H1 (cell line): ENCODE data around the gene SLC38A10. TPM values are rescaled to one million over a fixed set of nuclear protein-coding genes. Genes with fewer than 3 reads are reported as not detected.
A peak's percentile ranks its signal among the peaks of the same experiment; 100 is the strongest.

Experiments
- CTCF ChIA-PET: fragments of 300-600 bp; sonication (Branson Sonifier 250); formaldehyde crosslinking; loops from one replicate; lab custom pipeline; 2021; ENCODE audit not compliant: partially characterized antibody; lab: Charles Lee
- POLR2A ChIA-PET: fragments of 300-600 bp; sonication (Branson Sonifier 250); formaldehyde crosslinking; loops from one replicate; lab custom pipeline; 2021; ENCODE audit warnings: inconsistent platforms; ENCODE audit not compliant: partially characterized antibody; lab: Charles Lee
- DNase-seq, 2 experiments: peaks; one replicate each; pipeline versions ENCODE4 v3.0.0 to v3.0.0-alpha.2; 2010 to 2022; ENCODE audit warnings: low spot score in 2 of 2, low read depth in 1 of 2, mixed read lengths in 1 of 2
- FAIRE-seq: peaks from 2 replicates; lab custom pipeline; 2011; peaks lifted over from hg19 to GRCh38; lab: Jason Lieb, UNC
- H2AFZ ChIP-seq: 2 replicates; pipeline ENCODE4 v1.8.1; 2012; ENCODE audit warnings: low read length, inconsistent platforms
- H2AK5ac ChIP-seq: 2 replicates; pipeline ENCODE4 v1.6.1; 2013; ENCODE audit warnings: low read depth, low read length
- H2BK120ac ChIP-seq: replicated peaks from 2 replicates; pipeline ENCODE3; 2013; ENCODE audit warnings: low read depth, low read length, inconsistent platforms
- H2BK12ac ChIP-seq: 2 replicates; pipeline ENCODE4 v1.6.1; 2013; ENCODE audit warnings: low read depth, low read length
- H2BK15ac ChIP-seq: 2 replicates; pipeline ENCODE4 v1.6.1; 2013; ENCODE audit warnings: low read length
- H2BK20ac ChIP-seq: 2 replicates; pipeline ENCODE4 v1.6.1; 2013; ENCODE audit warnings: low read length
- H2BK5ac ChIP-seq: 2 replicates; pipeline ENCODE4 v1.6.1; 2013; ENCODE audit warnings: low read depth, low read length
- H3K14ac ChIP-seq: 2 replicates; pipeline ENCODE4 v1.6.1; 2013; ENCODE audit warnings: inconsistent platforms; ENCODE audit not compliant: insufficient read length
- H3K18ac ChIP-seq: 2 replicates; pipeline ENCODE4 v1.6.1; 2013; ENCODE audit warnings: low read length; ENCODE audit errors: extremely low read depth
- H3K23ac ChIP-seq: 2 replicates; pipeline ENCODE4 v1.6.1; 2013; ENCODE audit warnings: inconsistent platforms; ENCODE audit not compliant: insufficient read length
- H3K23me2 ChIP-seq: 2 replicates; pipeline ENCODE4 v1.6.1; 2013; ENCODE audit warnings: low read depth, low read length
- H3K27ac ChIP-seq: 2 replicates; pipeline ENCODE4 v1.6.1; 2011; ENCODE audit warnings: low read depth, low read length, inconsistent platforms
- H3K27me3 ChIP-seq, 4 experiments: replicated peaks in 1 of 4; 1 replicate in 1 of 4; 2 replicates in 3 of 4; pipeline versions ENCODE4 v1.6.1 to v1.8.1; 2011 to 2013; ENCODE audit warnings: low read length in 3 of 4, mild to moderate bottlenecking in 3 of 4, inconsistent platforms in 2 of 4, mixed read lengths in 2 of 4, moderate library complexity in 1 of 4; ENCODE audit not compliant: control insufficient read depth in 3 of 4, insufficient read depth in 3 of 4; ENCODE audit errors: extremely low read depth in 1 of 4
- H3K36me3 ChIP-seq, 4 experiments: 2 replicates each; pipeline versions ENCODE4 v1.6.1 to v1.8.1; 2011 to 2013; ENCODE audit warnings: mild to moderate bottlenecking in 4 of 4, low read length in 3 of 4, moderate library complexity in 2 of 4, control low read depth in 1 of 4, inconsistent platforms in 1 of 4; ENCODE audit not compliant: insufficient read depth in 4 of 4, control insufficient read depth in 2 of 4
- H3K4ac ChIP-seq: replicated peaks from 2 replicates; pipeline ENCODE3; 2013; ENCODE audit warnings: low read length, low read depth, mixed read lengths, inconsistent platforms; ENCODE audit not compliant: insufficient read length
- H3K4me1 ChIP-seq, 4 experiments: replicated peaks in 1 of 4; 1 replicate in 1 of 4; 2 replicates in 3 of 4; pipeline versions ENCODE4 v1.6.1 to v1.8.1; 2011 to 2013; ENCODE audit warnings: low read length in 3 of 4, inconsistent platforms in 2 of 4, mixed read lengths in 1 of 4; ENCODE audit not compliant: insufficient read depth in 4 of 4, control insufficient read depth in 3 of 4
- H3K4me2 ChIP-seq, 2 experiments: 2 replicates each; pipeline versions ENCODE4 v1.6.1 to v1.8.1; 2011 to 2013; ENCODE audit warnings: low read depth in 2 of 2, low read length in 2 of 2, control low read depth in 1 of 2, inconsistent platforms in 1 of 2, mild to moderate bottlenecking in 1 of 2; ENCODE audit not compliant: insufficient read depth in 1 of 2
- H3K4me3 ChIP-seq, 4 experiments: fragments of 200-600, 300-600 bp in 1 of 4; sonication (generic), shearing (Covaris generic), sonication (Bioruptor Twin) in 1 of 4; 2 replicates each; pipeline versions ENCODE4 v1.5.1 to v1.8.1; 2011 to 2016; ENCODE audit warnings: low read length in 4 of 4, low read depth in 3 of 4, control low read depth in 2 of 4, inconsistent platforms in 2 of 4, mild to moderate bottlenecking in 2 of 4, mixed read lengths in 1 of 4, moderate library complexity in 1 of 4; ENCODE audit not compliant: insufficient read depth in 2 of 4; ENCODE audit errors: extremely low read depth in 1 of 4
- H3K56ac ChIP-seq: replicated peaks from 2 replicates; pipeline ENCODE3; 2013; ENCODE audit warnings: low read depth, mild to moderate bottlenecking, mixed read lengths, low read length, inconsistent platforms; ENCODE audit not compliant: insufficient read length
- H3K79me1 ChIP-seq: 2 replicates; pipeline ENCODE4 v1.6.1; 2013; ENCODE audit warnings: low read depth, low read length, control low read depth
- H3K79me2 ChIP-seq, 2 experiments: 2 replicates each; pipeline versions ENCODE4 v1.6.1 to v1.8.1; 2012 to 2013; ENCODE audit warnings: low read length in 2 of 2, mild to moderate bottlenecking in 2 of 2, inconsistent platforms in 1 of 2; ENCODE audit not compliant: insufficient read depth in 2 of 2, control insufficient read depth in 1 of 2
- H3K9ac ChIP-seq, 4 experiments: replicated peaks in 1 of 4; 1 replicate in 1 of 4; 2 replicates in 3 of 4; pipeline versions ENCODE4 v1.6.1 to v1.8.1; 2011 to 2013; ENCODE audit warnings: low read depth in 3 of 4, low read length in 3 of 4, control low read depth in 2 of 4, mild to moderate bottlenecking in 2 of 4, moderate library complexity in 2 of 4, inconsistent platforms in 1 of 4; ENCODE audit errors: extremely low read depth in 1 of 4
- H3K9me3 ChIP-seq, 2 experiments: 2 replicates each; pipeline versions ENCODE4 v1.6.1 to v1.8.1; 2012 to 2013; ENCODE audit warnings: mild to moderate bottlenecking in 2 of 2, moderate library complexity in 2 of 2, control low read depth in 1 of 2, inconsistent platforms in 1 of 2, low read depth in 1 of 2, low read length in 1 of 2, mixed read lengths in 1 of 2; ENCODE audit not compliant: insufficient read depth in 2 of 2
- H4K20me1 ChIP-seq, 2 experiments: replicated peaks in 1 of 2; 2 replicates each; pipeline versions ENCODE3 to v1.8.1; 2011 to 2013; ENCODE audit warnings: inconsistent platforms in 2 of 2, low read length in 2 of 2, mild to moderate bottlenecking in 1 of 2; ENCODE audit not compliant: insufficient read depth in 2 of 2, control insufficient read depth in 1 of 2
- H4K5ac ChIP-seq: 2 replicates; pipeline ENCODE4 v1.6.1; 2013; ENCODE audit warnings: low read length, low read depth, mixed read lengths, inconsistent platforms; ENCODE audit not compliant: insufficient read length
- H4K8ac ChIP-seq: 2 replicates; pipeline ENCODE4 v1.8.0; 2013; ENCODE audit warnings: mild to moderate bottlenecking, moderate library complexity, low read length, inconsistent platforms; ENCODE audit not compliant: insufficient read depth; ENCODE audit errors: extremely low read depth
- H4K91ac ChIP-seq: replicated peaks from 2 replicates; pipeline ENCODE3; 2013; ENCODE audit warnings: low read length, mixed read lengths, inconsistent platforms; ENCODE audit not compliant: insufficient read length
- WGBS, 2 experiments: shearing (Covaris generic) in 1 of 2; methylation state at CpG; one replicate each; pipeline versions ENCODE4 v1.1.6 to v1.1.7; 2013 to 2015; ENCODE audit warnings: low lambda C conversion rate in 2 of 2, mixed read lengths in 2 of 2, inconsistent platforms in 1 of 2, low coverage in 1 of 2, missing lambda C conversion rate in 1 of 2; ENCODE audit not compliant: insufficient replicate concordance in 2 of 2, insufficient coverage in 1 of 2, insufficient read length in 1 of 2; ENCODE audit errors: extremely low coverage in 1 of 2, missing lambda C conversion rate in 1 of 2; 5-methylcytosine and 5-hydroxymethylcytosine counted together
- polyA plus RNA-seq, 7 experiments: library from polyadenylated mRNA; depleted of rRNA in 3 of 7; stranded (reverse) in 5 of 7; unstranded in 2 of 7; fragments of >200 nt in 5 of 7; fragments of 200-250 nt in 2 of 7; gene quantifications; 1 replicate in 5 of 7; 2 replicates in 1 of 7; 4 replicates in 1 of 7; pipeline versions ENCODE4 v1.2.1 to v1.2.3, GENCODE V29; 2011 to 2013; ENCODE audit warnings: missing spikeins in 2 of 7, mixed read lengths in 2 of 7
- total RNA-seq: library from RNA; stranded (reverse); fragmentation: NEBNext Ultra II Directional; extraction: Animal tissue kit (Norgen Biotek cat#: 25700); gene quantifications from 2 replicates; pipeline ENCODE4 v1.2.1, GENCODE V29; 2021
- TF ChIP-seq, protein P1 (sequence below), 3 experiments: IDR thresholded peaks; 1 replicate in 2 of 3; 2 replicates in 1 of 3; pipeline versions ENCODE4 v1.5.1 to v1.6.1; 2011; ENCODE audit warnings: low read length in 3 of 3, mild to moderate bottlenecking in 3 of 3, inconsistent platforms in 2 of 3, low read depth in 1 of 3, moderate library complexity in 1 of 3; ENCODE audit not compliant: insufficient read depth in 1 of 3; ENCODE audit errors: control extremely low read depth in 1 of 3
- TF ChIP-seq, protein P2 (sequence below): IDR thresholded peaks from 2 replicates; pipeline ENCODE4 v1.6.1; 2012; ENCODE audit warnings: inconsistent platforms

SLC38A10 gene
- total and polyA plus RNA-seq, 2 of the 8 experiments (the other 6 are each of a cell fraction or from before 2014, with no cell fraction given) = 26.4 to 41.0 TPM

DNA sequence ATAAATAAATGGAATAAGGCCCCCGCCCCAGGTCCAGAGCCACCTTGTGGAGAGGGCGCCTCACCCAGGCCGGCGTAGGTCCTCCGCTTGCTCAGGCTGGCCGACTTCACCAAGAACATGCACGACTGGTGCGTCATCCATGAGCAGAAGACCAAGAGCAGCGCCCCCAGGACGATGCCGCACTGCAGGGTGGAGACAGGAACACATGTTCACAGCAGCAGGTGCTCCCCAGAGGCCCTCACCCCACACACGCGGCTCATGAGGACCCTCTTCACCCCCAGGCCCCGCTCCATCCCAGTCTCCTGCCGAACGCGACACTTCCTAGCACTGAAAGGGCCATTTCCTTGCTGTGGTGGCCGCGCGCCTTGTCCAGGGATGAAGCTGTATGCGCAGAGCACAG, 5.5 kb downstream of the SLC38A10 start:
- Histone ChIP-seq H2BK12ac (no peak overlapping the region), H2BK120ac (no peak overlapping the region), H3K18ac (no peak overlapping the region), H3K56ac (no peak overlapping the region), H3K27ac (no peak overlapping the region), H3K4me1 (peaks cover 0 to 7% (median 2%) of the 10 kb centered on the region in 4 experiments; a peak in 4 of 7 replicates), H4K91ac (no peak overlapping the region), H3K9me3 (no peaks in the 10 kb centered on the region), H3K79me2 (peaks cover 0 to 23% of the 10 kb centered on the region in 2 experiments; a peak in 2 of 4 replicates), H3K4me3 (no peak overlapping the region), H3K23me2 (peaks cover under 1% of the 10 kb centered on the region; the same call in 1 of the 2 replicates), H2AK5ac (no peak overlapping the region), H3K9ac (no peak overlapping the region), H3K36me3 (peaks cover 0 to 5% (median 2%) of the 10 kb centered on the region in 4 experiments; a peak in 2 of 8 replicates), H3K27me3 (no peaks in the 10 kb centered on the region), H3K23ac (no peak overlapping the region), H2BK20ac (no peak overlapping the region), H3K79me1 (peaks cover 16% of the 10 kb centered on the region), H4K8ac (no peak overlapping the region), H2BK5ac (no peak overlapping the region), H3K14ac (no peak overlapping the region), H4K5ac (no peak overlapping the region), H3K4me2 (no peak overlapping the region), H3K4ac (no peak overlapping the region), H2BK15ac (no peak overlapping the region), H4K20me1 (peaks cover 10 to 22% of the 10 kb centered on the region in 2 experiments), H2AFZ (no peak overlapping the region)
- TF ChIP-seq, protein P1, sequence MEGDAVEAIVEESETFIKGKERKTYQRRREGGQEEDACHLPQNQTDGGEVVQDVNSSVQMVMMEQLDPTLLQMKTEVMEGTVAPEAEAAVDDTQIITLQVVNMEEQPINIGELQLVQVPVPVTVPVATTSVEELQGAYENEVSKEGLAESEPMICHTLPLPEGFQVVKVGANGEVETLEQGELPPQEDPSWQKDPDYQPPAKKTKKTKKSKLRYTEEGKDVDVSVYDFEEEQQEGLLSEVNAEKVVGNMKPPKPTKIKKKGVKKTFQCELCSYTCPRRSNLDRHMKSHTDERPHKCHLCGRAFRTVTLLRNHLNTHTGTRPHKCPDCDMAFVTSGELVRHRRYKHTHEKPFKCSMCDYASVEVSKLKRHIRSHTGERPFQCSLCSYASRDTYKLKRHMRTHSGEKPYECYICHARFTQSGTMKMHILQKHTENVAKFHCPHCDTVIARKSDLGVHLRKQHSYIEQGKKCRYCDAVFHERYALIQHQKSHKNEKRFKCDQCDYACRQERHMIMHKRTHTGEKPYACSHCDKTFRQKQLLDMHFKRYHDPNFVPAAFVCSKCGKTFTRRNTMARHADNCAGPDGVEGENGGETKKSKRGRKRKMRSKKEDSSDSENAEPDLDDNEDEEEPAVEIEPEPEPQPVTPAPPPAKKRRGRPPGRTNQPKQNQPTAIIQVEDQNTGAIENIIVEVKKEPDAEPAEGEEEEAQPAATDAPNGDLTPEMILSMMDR (IDR thresholded peaks at IDR 0.05; ENCODE audit: control extremely low read depth in 1 of 3, insufficient read depth in 1 of 3, low read depth in 1 of 3, low read length in 3 of 3) = peak in 2 of 3 experiments; percentile 18 to 27; a peak in 3 of 4 replicates
- TF ChIP-seq, protein P2, sequence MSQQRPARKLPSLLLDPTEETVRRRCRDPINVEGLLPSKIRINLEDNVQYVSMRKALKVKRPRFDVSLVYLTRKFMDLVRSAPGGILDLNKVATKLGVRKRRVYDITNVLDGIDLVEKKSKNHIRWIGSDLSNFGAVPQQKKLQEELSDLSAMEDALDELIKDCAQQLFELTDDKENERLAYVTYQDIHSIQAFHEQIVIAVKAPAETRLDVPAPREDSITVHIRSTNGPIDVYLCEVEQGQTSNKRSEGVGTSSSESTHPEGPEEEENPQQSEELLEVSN = no peak
- CTCF ChIA-PET = interaction anchor here (0.8 to 2.8 kb wide), 8 partner anchors 11 to 195 kb away, joined by 3 to 20 read pairs (median 4); no protein-coding TSS in a partner anchor
- FAIRE-seq (no peak), DNase-seq (no peak)
- 97% methylated on average over 21 of the region's 21 CpGs; no CpG with 5 or more reads in 1 of the 2 experiments for WGBS, 2 experiments
- POLR2A ChIA-PET = no interaction called here
